HG03097 (cell line): ENCODE results near the gene ANKRD11.

Experiments used
- ATAC-seq: cut with Tn5 transposase; IDR thresholded peaks from one replicate; pipeline ENCODE4 v1.9.1; 2021; ENCODE audit not compliant: unreplicated experiment, low FRiP score

ANKRD11 gene

GRCh38 chr16:89355686-89356085 lies 134.7 kb downstream of the ANKRD11 start:
- no peak for ATAC-seq

GRCh38 chr16:89355007-89355406 lies 135.4 kb downstream of the ANKRD11 start:
- no peak for ATAC-seq

GRCh38 chr16:89354325-89354724 lies 136.0 kb downstream of the ANKRD11 start:
- no peak for ATAC-seq

- ATAC-seq = no peak
Observed at GRCh38 chr16:89352091-89352681, 138.2 kb downstream of the ANKRD11 start.

GRCh38 chr16:89351645-89352044 lies 138.7 kb downstream of the ANKRD11 start:
- no peak for ATAC-seq

GRCh38 chr16:89350701-89351380 lies 139.5 kb downstream of the ANKRD11 start:
- no peak for ATAC-seq

GRCh38 chr16:89349947-89350633 lies 140.3 kb downstream of the ANKRD11 start:
- ATAC-seq = no peak

- ATAC-seq = no peak
Observed at GRCh38 chr16:89347807-89348206, 142.6 kb downstream of the ANKRD11 start.

- no peak for ATAC-seq
Observed at GRCh38 chr16:89346869-89347268, 143.5 kb downstream of the ANKRD11 start.

GRCh38 chr16:89345642-89346150 lies 144.7 kb downstream of the ANKRD11 start:
- no peak for ATAC-seq

GRCh38 chr16:89344846-89345611 lies 145.3 kb downstream of the ANKRD11 start:
- no peak for ATAC-seq

- ATAC-seq = no peak
Observed at GRCh38 chr16:89344458-89344834, 145.9 kb downstream of the ANKRD11 start.

GRCh38 chr16:89343501-89344457 lies 146.6 kb downstream of the ANKRD11 start:
- ATAC-seq = no peak

- no peak for ATAC-seq
Observed at GRCh38 chr16:89341697-89342694, 148.4 kb downstream of the ANKRD11 start.

GRCh38 chr16:89341279-89341678 lies 149.1 kb downstream of the ANKRD11 start:
- no peak for ATAC-seq

GRCh38 chr16:89338863-89339262 lies 151.5 kb downstream of the ANKRD11 start:
- no peak for ATAC-seq

GRCh38 chr16:89337965-89338364 lies 152.4 kb downstream of the ANKRD11 start:
- no peak for ATAC-seq

GRCh38 chr16:89335803-89336485 lies 154.4 kb downstream of the ANKRD11 start:
- ATAC-seq = no peak
